Endothelial cell of umbilical vein (primary cell): ENCODE results near the gene FUT2.

Source experiments
- CTCF ChIP-seq, 2 donors: IDR thresholded peaks; 1 replicate in 1 of 2; 2 replicates in 1 of 2; pipeline ENCODE4 v1.5.1; 2011; ENCODE audit warnings: low read length in 2 of 2, mild to moderate bottlenecking in 2 of 2, moderate library complexity in 2 of 2, control low read depth in 1 of 2, inconsistent platforms in 1 of 2, low read depth in 1 of 2; ENCODE audit not compliant: insufficient read depth in 1 of 2; ENCODE audit errors: extremely low read depth in 1 of 2
- EZH2 ChIP-seq: IDR thresholded peaks from 2 replicates; pipeline ENCODE4 v1.6.1; 2012; ENCODE audit warnings: borderline replicate concordance, low read depth, mild to moderate bottlenecking, moderate library complexity, low read length, inconsistent platforms; ENCODE audit not compliant: severe bottlenecking
- POLR2A ChIP-seq: IDR thresholded peaks from 2 replicates; pipeline ENCODE4 v1.6.1; 2012; ENCODE audit warnings: low read depth, mild to moderate bottlenecking, control low read depth, low read length
- POLR2AphosphoS5 ChIP-seq: IDR thresholded peaks from 2 replicates; pipeline ENCODE4 v1.6.1; 2012; ENCODE audit warnings: low read depth, mild to moderate bottlenecking, control low read depth, low read length, moderate library complexity; ENCODE audit not compliant: insufficient read depth

GRCh38 chr19:48726556-48726955, 30.8 kb downstream of the FUT2 start:
- TF ChIP-seq CTCF (IDR thresholded peaks at IDR 0.05; ENCODE audit: extremely low read depth in 1 of 2, insufficient read depth in 1 of 2, low read depth in 1 of 2, low read length in 2 of 2) = no peak
- no peak for TF ChIP-seq EZH2
- peak; percentile 32 for TF ChIP-seq POLR2AphosphoS5
- no peak for TF ChIP-seq POLR2A
